Measurements from ENCODE around the gene SP2.

Gene SP2

DNA sequence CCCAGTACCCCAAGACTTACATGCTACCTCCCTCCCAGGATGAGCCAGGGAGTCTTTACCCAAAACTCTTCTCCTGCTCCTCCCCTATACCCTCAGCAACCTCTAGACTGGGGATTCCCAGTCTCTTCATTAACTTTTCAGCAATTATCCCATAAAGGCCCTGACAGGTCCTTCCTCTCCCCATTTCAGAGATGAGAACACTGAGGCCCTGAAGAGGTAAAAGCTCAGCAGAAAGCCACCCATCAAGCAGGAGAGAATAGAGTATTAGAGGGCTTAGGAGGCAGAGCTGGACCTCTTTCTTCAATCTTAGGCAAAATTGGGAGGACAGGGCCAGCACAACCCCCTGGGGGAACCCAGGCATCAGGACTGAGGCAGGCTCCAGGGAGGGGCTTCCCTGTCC, 39.2 kb upstream of the SP2 start:
- H3K27ac ChIP-seq (ENCODE audit: low read length), result no peak overlapping the region
- H3K9me3 ChIP-seq (ENCODE audit: control insufficient read depth in 1 of 2, low read length in 2 of 2), result no peaks in the 10 kb centered on the region
- no peak overlapping the region for H3K4me3 ChIP-seq (ENCODE audit: low read depth in 1 of 2, low read length in 2 of 2)
- peaks cover 0 to 4% of the 10 kb centered on the region in 2 donors for H3K4me1 ChIP-seq (ENCODE audit: control insufficient read depth in 1 of 2, insufficient read depth in 2 of 2, low read length in 2 of 2)
- H3K27me3 ChIP-seq (ENCODE audit: low read depth, low read length), result peaks cover 46% of the 10 kb centered on the region
- H3K36me3 ChIP-seq (ENCODE audit: control insufficient read depth in 1 of 2, insufficient read depth in 2 of 2, low read length in 2 of 2), result no peaks in the 10 kb centered on the region

DNA sequence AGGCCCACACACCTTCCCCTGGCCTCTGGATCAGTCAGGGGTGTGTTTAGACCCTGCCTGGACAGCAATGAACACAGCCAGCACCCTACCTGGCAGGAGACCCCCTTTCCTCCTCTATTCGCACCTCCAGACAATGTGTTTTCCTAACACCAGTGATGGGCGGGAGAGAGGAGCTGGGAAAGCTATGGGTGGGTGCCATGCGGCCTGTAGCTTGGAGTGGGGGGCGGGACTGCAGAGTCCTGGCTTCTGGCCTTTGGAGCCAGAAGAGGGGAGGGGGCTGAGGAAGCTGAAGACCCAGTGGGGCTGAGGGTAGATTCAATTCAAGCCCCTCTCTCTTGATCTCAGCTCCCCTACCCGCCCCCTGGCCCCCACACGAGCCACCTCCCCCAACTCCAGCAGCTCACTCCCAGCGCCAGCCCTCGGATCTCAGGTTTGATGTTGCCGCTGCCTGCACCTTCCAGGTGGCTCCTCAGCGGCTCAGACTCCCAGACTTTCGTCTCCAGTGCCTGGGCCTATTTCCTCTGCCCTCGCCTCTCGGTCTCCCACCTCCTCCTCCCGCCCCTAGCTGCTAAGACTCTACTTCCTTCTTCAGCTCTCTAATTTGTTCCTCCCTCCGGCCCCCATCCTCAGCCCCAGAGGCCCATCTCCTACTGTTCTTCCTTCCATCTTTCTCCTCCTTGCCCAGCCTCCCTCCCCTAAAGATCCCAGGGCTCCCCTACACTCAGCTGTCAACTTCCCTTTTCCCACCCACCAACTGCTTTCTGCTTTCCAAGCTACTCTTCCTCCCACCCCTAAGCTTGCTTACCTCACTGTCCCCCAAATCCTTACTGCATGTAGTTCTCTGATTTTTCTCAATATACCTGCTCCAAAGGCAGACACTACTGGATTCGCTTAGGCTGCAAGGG, 38.2 kb upstream of the SP2 start:
- Histone ChIP-seq H3K4me3 (ENCODE audit: low read depth in 1 of 2, low read length in 2 of 2) (no peak overlapping the region), H3K9me3 (ENCODE audit: control insufficient read depth in 1 of 2, low read length in 2 of 2) (no peaks in the 10 kb centered on the region), H3K36me3 (ENCODE audit: control insufficient read depth in 1 of 2, insufficient read depth in 2 of 2, low read length in 2 of 2) (no peaks in the 10 kb centered on the region), H3K27me3 (ENCODE audit: low read depth, low read length) (peaks cover 36% of the 10 kb centered on the region), H3K4me1 (ENCODE audit: control insufficient read depth in 1 of 2, insufficient read depth in 2 of 2, low read length in 2 of 2) (no peaks in the 10 kb centered on the region), H3K27ac (ENCODE audit: low read length) (no peak overlapping the region)

DNA sequence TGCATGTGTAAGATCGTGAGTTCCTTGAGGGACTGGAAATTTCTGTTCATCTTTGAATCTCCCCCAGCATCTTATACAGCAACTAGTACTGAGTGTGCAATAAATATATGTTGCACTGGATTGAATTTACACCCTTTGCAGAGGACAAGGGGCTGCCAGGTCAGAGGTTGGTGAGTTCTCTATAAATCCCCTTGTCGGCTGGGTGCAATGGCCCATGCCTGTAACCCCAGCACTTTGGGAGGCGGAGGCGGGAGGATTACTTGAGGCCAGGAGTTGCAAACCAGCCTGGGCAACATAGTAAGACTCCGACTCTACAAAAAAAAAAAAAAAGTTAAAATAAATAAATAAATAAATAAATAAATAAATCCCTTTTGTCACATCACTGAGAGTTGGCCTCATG, 35.6 kb upstream of the SP2 start:
- Histone ChIP-seq H3K4me1 (ENCODE audit: control insufficient read depth in 1 of 2, insufficient read depth in 2 of 2, low read length in 2 of 2) (no peaks in the 10 kb centered on the region), H3K36me3 (ENCODE audit: control insufficient read depth in 1 of 2, insufficient read depth in 2 of 2, low read length in 2 of 2) (no peaks in the 10 kb centered on the region), H3K27ac (ENCODE audit: low read length) (no peak overlapping the region), H3K27me3 (ENCODE audit: low read depth, low read length) (peaks cover 11% of the 10 kb centered on the region), H3K4me3 (ENCODE audit: low read depth in 1 of 2, low read length in 2 of 2) (no peak overlapping the region), H3K9me3 (ENCODE audit: control insufficient read depth in 1 of 2, low read length in 2 of 2) (no peaks in the 10 kb centered on the region)

DNA sequence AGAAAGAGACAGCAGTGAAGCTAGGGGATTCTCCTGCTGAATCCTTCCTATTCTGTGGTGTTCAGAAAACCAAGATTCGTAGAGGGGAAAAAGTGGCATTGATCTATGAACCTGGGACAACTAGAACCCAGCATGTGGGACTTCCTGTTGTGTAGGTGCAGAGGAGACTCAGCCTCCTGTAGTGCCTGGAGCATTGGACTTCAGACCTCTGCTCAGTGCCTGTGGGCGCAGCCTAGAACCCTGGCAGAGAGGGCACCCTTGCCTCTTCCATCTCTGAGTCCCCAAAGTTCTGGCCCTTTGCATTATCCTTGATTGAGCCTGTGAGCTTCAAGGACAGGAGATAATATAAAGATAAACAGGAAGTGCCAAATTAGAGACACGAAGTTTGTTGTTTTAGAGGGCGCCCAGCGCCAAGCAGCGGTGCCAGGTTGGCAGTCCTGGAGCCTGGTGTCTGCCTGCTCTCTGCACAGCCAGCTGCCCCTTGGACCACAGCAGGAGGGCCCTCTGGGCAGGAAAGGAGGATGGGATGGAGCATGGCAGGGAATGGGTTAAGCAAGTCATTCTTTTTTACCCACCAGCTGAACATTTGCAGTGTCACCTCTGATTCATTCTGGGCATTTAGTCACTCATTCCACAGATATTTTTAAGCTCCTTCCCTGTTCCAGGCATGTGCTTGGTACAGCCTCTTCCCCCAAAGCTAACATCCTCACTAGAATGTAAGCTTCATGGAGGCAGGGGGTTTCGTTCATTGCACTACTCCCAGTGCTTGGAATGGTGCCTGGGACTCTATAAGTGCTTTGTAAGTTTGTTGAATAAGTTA, 33.2 kb upstream of the SP2 start:
- Histone ChIP-seq H3K4me1 (ENCODE audit: control insufficient read depth in 1 of 2, insufficient read depth in 2 of 2, low read length in 2 of 2) (no peaks in the 10 kb centered on the region), H3K4me3 (ENCODE audit: low read depth in 1 of 2, low read length in 2 of 2) (no peak overlapping the region), H3K9me3 (ENCODE audit: control insufficient read depth in 1 of 2, low read length in 2 of 2) (no peaks in the 10 kb centered on the region), H3K27ac (ENCODE audit: low read length) (no peak overlapping the region), H3K36me3 (ENCODE audit: control insufficient read depth in 1 of 2, insufficient read depth in 2 of 2, low read length in 2 of 2) (no peaks in the 10 kb centered on the region), H3K27me3 (ENCODE audit: low read depth, low read length) (peaks cover 4% of the 10 kb centered on the region)

DNA sequence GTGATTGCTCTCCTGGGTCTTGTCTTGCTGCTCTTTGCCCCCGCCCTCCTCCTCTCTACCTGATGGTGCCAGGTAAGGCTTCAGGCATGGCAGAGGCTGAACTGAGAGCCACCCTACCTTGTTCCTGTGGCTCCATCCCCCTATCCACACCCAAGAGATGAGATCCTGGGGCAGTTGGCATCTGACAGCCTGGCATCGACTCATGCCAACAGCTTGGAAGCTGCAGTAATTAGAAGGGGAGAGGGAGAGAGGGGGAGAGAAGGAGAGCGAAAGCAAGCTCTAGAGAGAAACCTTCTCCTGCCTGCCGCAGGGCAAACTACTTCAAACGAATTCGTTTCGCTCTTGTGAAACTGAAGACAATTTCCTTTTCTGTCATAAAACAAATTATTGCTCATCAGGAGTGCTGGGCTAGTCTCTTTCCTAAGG, 31.2 kb upstream of the SP2 start:
- no peaks in the 10 kb centered on the region for H3K4me1 ChIP-seq (ENCODE audit: control insufficient read depth in 1 of 2, insufficient read depth in 2 of 2, low read length in 2 of 2)
- no peak overlapping the region for H3K4me3 ChIP-seq (ENCODE audit: low read depth in 1 of 2, low read length in 2 of 2)
- no peaks in the 10 kb centered on the region for H3K36me3 ChIP-seq (ENCODE audit: control insufficient read depth in 1 of 2, insufficient read depth in 2 of 2, low read length in 2 of 2)
- H3K27me3 ChIP-seq (ENCODE audit: low read depth, low read length), result peaks cover 4% of the 10 kb centered on the region
- H3K9me3 ChIP-seq (ENCODE audit: control insufficient read depth in 1 of 2, low read length in 2 of 2), result no peaks in the 10 kb centered on the region
- no peak overlapping the region for H3K27ac ChIP-seq (ENCODE audit: low read length)

DNA sequence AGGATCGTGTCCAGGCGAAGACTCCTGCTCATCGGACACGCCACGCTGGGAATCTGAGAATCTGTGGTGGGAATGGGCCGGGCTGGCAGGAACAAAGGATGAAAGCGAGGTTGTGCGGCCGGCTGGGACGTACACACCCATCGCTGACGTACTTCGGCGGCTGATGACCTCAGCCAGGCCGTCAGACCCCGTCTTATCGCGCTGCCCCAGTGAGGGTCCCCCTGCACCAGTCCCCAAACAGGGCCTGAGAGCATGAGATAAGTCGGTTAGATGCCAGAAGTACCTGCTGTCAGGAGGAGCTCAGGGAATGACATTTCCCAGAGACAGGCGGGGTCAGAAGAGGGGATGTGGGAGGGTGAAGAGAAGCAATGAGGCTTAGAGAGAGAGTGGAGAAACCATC, 29.1 kb upstream of the SP2 start:
- Histone ChIP-seq H3K4me3 (ENCODE audit: low read depth in 1 of 2, low read length in 2 of 2) (no peak overlapping the region), H3K27me3 (ENCODE audit: low read depth, low read length) (peaks cover 7% of the 10 kb centered on the region), H3K27ac (ENCODE audit: low read length) (no peak overlapping the region), H3K9me3 (ENCODE audit: control insufficient read depth in 1 of 2, low read length in 2 of 2) (no peaks in the 10 kb centered on the region), H3K4me1 (ENCODE audit: control insufficient read depth in 1 of 2, insufficient read depth in 2 of 2, low read length in 2 of 2) (no peaks in the 10 kb centered on the region), H3K36me3 (ENCODE audit: control insufficient read depth in 1 of 2, insufficient read depth in 2 of 2, low read length in 2 of 2) (no peaks in the 10 kb centered on the region)

DNA sequence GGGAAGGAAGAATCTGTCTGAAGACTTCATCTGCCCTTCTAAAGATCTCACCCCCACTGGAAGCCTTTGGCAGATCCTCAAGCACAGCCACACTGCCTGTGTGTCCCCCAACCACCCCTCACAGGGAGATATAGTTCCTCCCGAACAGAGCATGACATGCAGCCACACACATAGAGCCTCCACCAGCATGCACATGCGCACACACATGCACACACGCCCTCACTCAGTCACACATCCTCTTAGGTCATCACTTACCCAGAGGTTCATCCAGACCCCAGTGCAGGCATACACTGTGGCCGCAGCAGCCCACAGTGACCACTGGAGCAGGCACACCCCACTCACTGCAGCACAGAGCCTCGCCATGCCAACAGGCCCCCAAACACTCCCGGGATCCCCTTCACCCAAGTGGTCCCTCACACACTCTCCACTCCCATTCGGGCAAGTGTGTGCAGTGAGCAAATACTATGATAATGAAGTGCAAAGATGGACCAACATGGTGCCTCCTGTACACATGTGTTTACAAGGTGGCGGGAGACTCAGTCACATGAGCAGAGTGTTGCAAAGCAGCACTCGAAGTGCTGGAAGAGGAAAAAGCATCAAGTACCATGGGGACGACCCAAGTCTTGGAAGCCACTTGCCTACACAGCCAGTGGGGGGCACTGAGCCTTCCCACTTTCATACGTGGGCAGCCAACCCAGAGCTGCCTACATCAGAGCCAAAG, 28.1 kb upstream of the SP2 start:
- no peak overlapping the region for H3K4me3 ChIP-seq (ENCODE audit: low read depth in 1 of 2, low read length in 2 of 2)
- no peak overlapping the region for H3K27ac ChIP-seq (ENCODE audit: low read length)
- no peaks in the 10 kb centered on the region for H3K36me3 ChIP-seq (ENCODE audit: control insufficient read depth in 1 of 2, insufficient read depth in 2 of 2, low read length in 2 of 2)
- peaks cover 14% of the 10 kb centered on the region for H3K27me3 ChIP-seq (ENCODE audit: low read depth, low read length)
- H3K4me1 ChIP-seq (ENCODE audit: control insufficient read depth in 1 of 2, insufficient read depth in 2 of 2, low read length in 2 of 2), result no peaks in the 10 kb centered on the region
- no peaks in the 10 kb centered on the region for H3K9me3 ChIP-seq (ENCODE audit: control insufficient read depth in 1 of 2, low read length in 2 of 2)

DNA sequence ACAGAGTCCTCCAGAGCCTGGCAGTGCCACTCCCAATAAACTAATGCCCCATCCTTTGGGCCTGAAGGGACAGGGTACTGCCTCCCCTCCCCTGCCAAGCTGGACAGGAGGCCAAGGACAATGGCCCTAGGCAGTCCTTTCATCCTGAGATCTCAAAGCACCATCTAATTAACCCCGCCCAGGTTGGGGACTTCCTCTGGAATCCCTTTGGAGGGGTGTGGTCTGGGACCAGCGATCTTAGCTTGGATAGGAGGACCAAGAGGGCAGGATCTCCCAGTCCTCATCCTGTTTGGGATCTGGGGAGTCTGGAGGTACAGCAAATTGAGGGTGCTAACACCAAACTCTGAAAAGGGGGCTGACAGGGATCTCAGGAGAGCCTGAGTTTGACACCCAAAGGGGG, 26.9 kb upstream of the SP2 start:
- no peak overlapping the region for H3K27ac ChIP-seq (ENCODE audit: low read length)
- no peak overlapping the region for H3K4me3 ChIP-seq (ENCODE audit: low read depth in 1 of 2, low read length in 2 of 2)
- H3K27me3 ChIP-seq (ENCODE audit: low read depth, low read length), result peaks cover 15% of the 10 kb centered on the region
- H3K4me1 ChIP-seq (ENCODE audit: control insufficient read depth in 1 of 2, insufficient read depth in 2 of 2, low read length in 2 of 2), result no peaks in the 10 kb centered on the region
- H3K9me3 ChIP-seq (ENCODE audit: control insufficient read depth in 1 of 2, low read length in 2 of 2), result no peaks in the 10 kb centered on the region
- H3K36me3 ChIP-seq (ENCODE audit: control insufficient read depth in 1 of 2, insufficient read depth in 2 of 2, low read length in 2 of 2), result no peaks in the 10 kb centered on the region

DNA sequence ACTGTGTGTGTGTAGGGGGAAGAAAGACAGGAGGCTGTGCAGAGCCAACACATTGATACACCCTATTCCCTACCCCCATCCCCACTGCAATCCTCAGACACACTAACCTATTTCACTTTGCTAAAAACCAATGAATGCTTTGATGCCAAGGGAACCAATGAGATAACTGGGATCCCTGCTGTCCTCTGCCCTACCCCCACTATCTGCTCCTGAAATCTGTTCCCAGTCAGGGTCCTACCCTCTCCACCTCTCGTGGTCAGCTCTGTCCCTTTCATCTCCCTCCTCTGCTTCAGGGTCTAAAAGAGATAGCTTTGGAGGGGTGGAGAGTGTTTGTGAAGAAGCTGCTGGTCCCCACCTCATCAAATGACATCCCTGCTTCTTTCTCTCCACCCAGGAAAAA, 26.0 kb upstream of the SP2 start:
- Histone ChIP-seq H3K4me3 (ENCODE audit: low read depth in 1 of 2, low read length in 2 of 2) (no peak overlapping the region), H3K9me3 (ENCODE audit: control insufficient read depth in 1 of 2, low read length in 2 of 2) (no peaks in the 10 kb centered on the region), H3K27ac (ENCODE audit: low read length) (no peak overlapping the region), H3K4me1 (ENCODE audit: control insufficient read depth in 1 of 2, insufficient read depth in 2 of 2, low read length in 2 of 2) (no peaks in the 10 kb centered on the region), H3K36me3 (ENCODE audit: control insufficient read depth in 1 of 2, insufficient read depth in 2 of 2, low read length in 2 of 2) (no peaks in the 10 kb centered on the region), H3K27me3 (ENCODE audit: low read depth, low read length) (peaks cover 15% of the 10 kb centered on the region)

DNA sequence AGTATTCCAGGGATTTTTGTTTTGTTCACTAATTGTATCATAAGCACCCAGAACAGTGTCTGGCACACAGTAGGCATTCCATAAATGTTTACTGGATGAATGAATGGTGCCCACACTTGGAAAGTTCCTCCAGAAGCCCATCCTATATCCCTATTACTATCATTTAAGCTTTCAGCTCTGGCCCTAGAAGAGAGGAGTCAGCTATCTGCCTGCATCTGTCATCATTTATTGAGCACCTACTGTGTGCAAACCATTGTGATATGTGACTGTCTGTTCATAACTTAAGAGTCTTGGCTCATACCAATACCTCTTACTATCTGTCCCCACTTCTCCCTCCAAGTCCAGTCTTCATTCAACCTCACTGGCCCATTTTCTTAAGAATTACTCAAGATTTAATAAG, 25.0 kb upstream of the SP2 start:
- Histone ChIP-seq H3K9me3 (ENCODE audit: control insufficient read depth in 1 of 2, low read length in 2 of 2) (no peaks in the 10 kb centered on the region), H3K36me3 (ENCODE audit: control insufficient read depth in 1 of 2, insufficient read depth in 2 of 2, low read length in 2 of 2) (no peaks in the 10 kb centered on the region), H3K27me3 (ENCODE audit: low read depth, low read length) (peaks cover 15% of the 10 kb centered on the region), H3K4me1 (ENCODE audit: control insufficient read depth in 1 of 2, insufficient read depth in 2 of 2, low read length in 2 of 2) (no peaks in the 10 kb centered on the region), H3K27ac (ENCODE audit: low read length) (no peak overlapping the region), H3K4me3 (ENCODE audit: low read depth in 1 of 2, low read length in 2 of 2) (no peak overlapping the region)

DNA sequence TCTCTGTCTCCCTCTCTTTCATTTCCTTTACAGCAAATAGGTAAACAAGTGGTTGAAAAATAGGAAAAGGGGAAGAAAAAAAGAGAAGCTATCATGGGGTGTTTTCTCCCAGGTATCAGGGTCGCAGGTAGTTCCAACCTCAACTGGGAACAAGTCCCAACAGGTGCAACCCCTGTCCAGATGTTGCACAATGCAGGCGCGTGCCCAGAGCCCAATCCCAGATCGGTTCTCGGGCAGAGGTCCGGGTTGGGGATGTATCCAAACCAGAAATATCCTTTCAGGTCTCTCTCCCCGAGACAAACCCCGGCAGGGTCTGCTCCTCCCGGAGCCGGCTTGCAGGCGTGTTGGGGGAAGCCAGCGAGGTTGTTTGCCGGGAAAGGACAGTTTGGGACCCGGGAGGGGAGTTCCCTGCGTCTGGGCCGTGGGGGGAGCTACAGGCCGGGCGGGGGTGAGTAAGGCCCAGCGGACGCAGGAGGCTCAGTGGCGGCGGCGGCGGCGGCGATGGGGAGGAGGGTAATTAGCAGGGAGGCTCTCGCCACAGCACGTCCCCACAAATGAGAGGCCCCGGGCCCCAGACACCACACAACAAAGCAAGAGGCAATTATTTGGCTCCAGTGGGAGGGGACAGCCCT, 23.9 kb upstream of the SP2 start:
- H3K9me3 ChIP-seq (ENCODE audit: control insufficient read depth in 1 of 2, low read length in 2 of 2), result no peaks in the 10 kb centered on the region
- H3K27me3 ChIP-seq (ENCODE audit: low read depth, low read length), result peaks cover 10% of the 10 kb centered on the region
- no peaks in the 10 kb centered on the region for H3K36me3 ChIP-seq (ENCODE audit: control insufficient read depth in 1 of 2, insufficient read depth in 2 of 2, low read length in 2 of 2)
- no peaks in the 10 kb centered on the region for H3K4me1 ChIP-seq (ENCODE audit: control insufficient read depth in 1 of 2, insufficient read depth in 2 of 2, low read length in 2 of 2)
- no peak overlapping the region for H3K4me3 ChIP-seq (ENCODE audit: low read depth in 1 of 2, low read length in 2 of 2)
- no peak overlapping the region for H3K27ac ChIP-seq (ENCODE audit: low read length)
